GM19452 (cell line): ENCODE data around the gene FHOD3.
"Not testable (repeated sequence)": the region's sequence is repeated elsewhere in the genome, so short reads cannot be mapped to it uniquely, and the experiment has no call there.

Experiments used
- ATAC-seq: cut with Tn5 transposase; IDR thresholded peaks from one replicate; pipeline ENCODE4 v1.9.1; 2021; ENCODE audit not compliant: unreplicated experiment

Gene FHOD3

GRCh38 chr18:36762965-36763364 lies 465.5 kb downstream of the FHOD3 start:
- not testable (repeated sequence) for ATAC-seq

- ATAC-seq, result no peak
These were observed 469.3 kb downstream of the FHOD3 start for GRCh38 chr18:36766836-36767235.

DNA sequence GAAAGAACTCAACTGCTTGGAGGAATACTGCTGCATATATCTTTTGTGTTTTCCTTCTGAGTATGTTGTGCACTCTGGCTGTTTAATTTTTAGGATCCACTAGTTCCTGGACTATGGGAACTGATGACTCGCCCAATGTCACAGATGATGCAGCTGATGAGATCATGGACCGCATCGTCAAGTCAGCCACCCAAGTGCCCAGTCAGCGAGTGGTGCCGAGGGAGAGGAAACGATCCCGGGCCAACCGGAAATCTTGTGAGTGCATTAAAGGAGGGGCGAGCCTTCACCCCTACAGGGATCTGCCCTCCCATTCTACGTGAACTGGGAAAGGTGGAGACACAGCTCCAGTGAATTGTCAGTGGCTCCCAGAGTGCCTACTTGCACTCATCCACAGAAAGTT lies 471.7 kb downstream of the FHOD3 start:
- no peak for ATAC-seq

DNA sequence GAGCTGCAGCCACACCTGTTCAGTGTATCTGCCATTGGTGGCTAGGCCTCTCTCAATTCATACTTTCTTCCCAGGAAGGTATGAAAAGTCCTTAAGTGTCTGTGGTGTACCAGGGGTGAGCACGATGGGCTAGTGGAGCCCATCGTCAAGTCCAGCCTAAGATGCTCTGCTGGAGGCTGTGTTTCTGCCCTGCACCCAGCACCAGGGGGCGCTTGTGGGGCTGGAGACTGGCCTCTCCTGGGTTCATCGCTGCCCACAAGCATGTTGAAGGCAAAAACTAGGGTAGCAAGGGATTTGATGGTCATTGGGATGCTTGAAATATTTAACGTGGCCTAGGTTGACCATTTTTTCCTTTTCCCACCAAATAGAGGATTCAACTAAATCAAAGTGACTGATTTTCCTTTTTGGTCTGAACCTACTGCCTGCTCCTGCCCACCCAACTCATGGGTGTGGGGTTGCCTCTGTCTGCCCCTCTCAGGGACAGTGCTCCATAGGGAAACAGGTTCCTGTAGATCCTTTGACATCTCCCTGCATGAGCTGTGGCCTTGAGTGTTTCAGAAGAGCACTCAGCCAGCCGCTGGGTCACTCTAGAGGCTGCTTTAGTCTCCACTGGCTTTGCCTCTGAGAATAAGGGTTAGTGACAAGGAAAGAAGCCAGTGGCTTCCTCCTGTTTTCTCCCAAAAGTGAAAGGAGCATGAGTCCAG lies 472.2 kb downstream of the FHOD3 start:
- ATAC-seq, result no peak

DNA sequence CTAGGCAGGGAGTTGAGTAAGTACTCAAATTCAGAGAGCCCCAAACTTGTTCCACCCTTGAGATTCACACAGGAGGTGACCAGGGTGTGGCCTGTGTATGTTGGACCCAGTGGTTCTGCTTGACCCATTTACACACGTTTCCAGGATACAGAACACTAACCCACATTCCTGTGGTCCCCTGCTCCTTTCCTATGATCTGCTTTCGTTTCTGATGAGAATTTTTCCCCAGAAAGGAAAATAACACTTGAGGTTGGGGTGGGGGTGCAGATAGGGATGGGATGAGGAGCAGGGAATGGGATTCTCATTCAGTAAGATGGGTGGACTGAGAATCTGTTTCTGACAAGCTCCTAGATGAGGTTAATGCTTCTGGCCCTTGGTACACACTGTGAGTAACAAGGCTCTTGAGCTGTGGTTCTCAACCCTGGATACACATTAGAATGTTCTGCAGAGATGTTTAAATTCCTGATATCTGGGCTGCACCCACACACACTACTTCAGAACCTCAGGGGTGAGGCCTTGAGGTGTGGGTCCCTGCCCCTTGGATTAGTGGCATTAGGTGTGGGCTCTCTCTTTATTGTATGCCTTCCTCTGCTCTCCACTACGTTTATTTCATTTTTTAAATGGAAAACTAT lies 472.9 kb downstream of the FHOD3 start:
- ATAC-seq, result no peak

DNA sequence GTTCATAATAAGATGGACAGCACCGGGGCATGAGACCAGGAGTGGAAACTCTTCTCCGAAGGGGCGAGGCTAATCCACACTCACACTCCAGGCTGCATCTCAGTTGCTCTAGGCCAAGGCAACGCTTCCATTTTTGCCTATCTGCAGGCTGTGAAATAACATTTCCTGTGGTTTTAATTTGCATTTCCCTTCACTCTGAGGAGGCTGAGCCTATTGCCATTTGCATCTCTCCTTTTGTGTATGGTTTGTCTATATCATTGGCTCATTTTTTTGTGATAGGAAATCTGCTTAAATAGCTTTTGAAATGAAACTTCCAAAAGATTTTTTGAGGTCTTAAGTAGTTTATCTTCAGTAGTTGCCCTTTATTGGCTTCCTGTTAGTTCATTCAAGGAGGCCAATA lies 473.7 kb downstream of the FHOD3 start:
- ATAC-seq, result no peak

GRCh38 chr18:36772241-36772723 lies 474.8 kb downstream of the FHOD3 start:
- ATAC-seq, result no peak

GRCh38 chr18:36775396-36775795 lies 477.9 kb downstream of the FHOD3 start:
- ATAC-seq, result no peak

DNA sequence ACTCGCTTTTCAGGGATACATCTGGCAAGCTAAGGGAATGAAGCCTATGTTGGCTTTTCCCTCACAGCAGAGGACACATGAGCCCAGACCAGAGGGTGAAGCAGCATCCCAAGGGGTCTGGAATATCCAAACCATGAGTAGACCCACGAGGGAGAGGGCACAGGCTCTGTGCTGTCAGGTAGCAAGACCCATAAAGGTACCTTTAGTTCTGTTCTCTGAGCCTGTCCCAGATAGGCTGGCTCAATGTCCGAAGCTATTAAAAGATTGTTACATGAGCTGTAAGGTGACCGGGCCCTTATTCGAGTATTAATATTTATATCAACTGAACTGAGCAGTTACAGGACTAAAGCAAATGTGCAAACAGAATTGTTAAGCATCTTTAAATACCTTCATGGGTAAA lies 479.1 kb downstream of the FHOD3 start:
- no peak for ATAC-seq

DNA sequence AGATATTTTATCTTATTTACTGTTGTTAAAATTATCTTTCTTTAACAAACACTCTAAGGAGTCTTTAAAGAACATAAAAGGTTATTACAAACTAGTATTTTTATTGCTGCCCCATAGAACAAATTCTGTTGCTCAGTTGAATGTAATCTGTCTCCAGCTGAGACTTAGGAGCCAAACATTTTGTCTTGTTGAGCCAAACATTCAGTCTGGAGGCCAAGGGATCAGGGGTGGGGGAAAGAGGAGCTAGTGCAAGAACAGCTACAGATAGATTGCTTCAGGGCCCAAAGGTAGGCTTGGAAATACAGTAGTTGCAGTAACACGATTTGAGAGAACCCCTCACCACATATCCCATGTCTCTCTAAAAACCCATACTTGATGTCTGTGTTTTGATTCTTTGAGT lies 480.1 kb downstream of the FHOD3 start:
- no peak for ATAC-seq

GRCh38 chr18:36780748-36781147 lies 483.2 kb downstream of the FHOD3 start:
- no peak for ATAC-seq

GRCh38 chr18:36782710-36783109 lies 485.2 kb downstream of the FHOD3 start:
- ATAC-seq, result no peak

DNA sequence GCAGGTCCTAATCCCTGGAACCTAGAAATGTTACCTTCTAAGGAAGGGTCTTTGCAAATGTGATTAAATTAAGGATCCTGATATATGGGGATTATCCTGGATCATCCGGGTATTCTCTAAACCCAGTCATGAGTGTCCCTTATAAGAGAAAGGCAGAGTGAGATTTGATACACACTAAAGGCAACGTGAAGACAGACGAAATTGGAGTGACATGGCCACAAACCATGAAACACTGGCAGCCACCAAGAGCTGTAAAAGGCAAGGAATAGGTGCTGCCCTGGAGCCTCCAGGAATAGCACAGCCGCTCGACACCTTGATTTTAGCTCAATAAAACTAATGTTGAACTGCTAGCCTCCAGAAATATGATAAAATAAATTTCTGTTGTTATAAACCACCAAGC lies 486.3 kb downstream of the FHOD3 start:
- no peak for ATAC-seq

- no peak for ATAC-seq
These were observed 489.2 kb downstream of the FHOD3 start for GRCh38 chr18:36786686-36787085.

DNA sequence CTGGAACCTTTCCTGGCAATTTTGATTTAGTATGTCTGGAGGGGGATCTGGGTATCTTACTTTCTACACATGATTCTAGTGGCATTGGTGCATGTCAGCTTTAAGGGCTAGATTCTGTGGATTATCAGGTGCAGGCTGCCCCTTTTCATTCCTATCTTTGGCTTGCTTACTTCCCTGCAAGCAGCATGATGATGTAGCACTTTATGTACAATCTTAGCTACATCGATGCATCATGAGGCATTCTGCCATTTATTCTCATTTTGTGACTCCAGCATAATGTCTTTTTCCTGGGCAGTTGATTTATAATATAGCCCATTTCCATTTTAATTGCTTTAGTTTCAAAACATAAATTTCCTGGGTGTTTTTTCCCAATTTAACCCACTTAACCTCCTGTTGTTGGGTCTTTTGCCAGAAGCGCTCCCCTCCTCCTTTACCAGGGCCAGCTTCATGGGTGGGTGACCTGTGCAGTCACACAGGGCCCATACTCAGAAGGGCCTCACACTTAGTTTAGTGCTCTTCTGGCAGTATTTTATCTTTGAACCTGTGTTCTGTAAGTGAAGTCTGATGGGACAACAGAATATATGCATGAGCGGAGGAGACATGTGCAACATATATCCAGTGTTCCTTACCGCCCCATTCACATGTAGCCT lies 495.2 kb downstream of the FHOD3 start:
- ATAC-seq, result no peak

- no peak for ATAC-seq
These were observed 501.4 kb downstream of the FHOD3 start for GRCh38 chr18:36798738-36799473.

DNA sequence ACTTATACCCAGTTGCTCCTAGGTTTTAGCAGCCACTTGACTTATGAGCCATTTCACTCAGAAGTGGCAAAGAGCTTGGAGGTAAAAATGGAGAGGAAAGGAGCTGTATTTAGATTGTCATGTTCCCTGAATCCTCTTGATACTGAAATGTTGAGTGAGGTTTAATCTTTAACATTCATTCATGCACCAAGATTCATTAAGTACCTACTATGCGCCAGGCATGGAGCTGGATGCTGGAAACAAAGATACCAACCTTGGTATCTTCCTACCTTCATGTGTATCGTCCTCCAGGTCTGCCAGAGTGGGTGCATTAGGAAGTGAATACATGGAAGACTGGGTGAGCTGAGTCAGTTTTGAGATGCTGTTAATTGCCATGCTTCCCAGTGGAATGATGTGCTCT lies 507.6 kb downstream of the FHOD3 start:
- no peak for ATAC-seq

DNA sequence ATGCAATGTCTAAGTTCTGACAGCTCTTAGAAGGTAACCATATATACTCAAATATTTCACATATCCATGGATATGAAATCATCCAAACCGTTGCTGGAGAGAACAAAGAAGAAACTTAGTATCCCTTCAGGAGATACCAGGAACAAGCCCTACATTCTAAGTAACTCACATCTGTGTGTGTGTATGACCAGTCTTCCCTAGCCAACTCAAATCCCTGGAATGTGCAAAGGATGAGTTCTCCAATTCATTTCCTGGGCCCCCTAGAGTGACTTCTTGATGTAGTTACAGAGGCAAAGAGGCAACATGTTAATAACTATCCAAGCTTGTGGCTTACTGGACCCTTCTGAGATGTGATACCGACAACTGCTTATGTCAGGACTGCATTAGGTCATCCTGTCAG lies 511.2 kb downstream of the FHOD3 start:
- ATAC-seq, result no peak

- peak; percentile 98 for ATAC-seq
These were observed 512.3 kb downstream of the FHOD3 start for GRCh38 chr18:36809590-36810381.

- ATAC-seq, result no peak
These were observed 513.9 kb downstream of the FHOD3 start for GRCh38 chr18:36811430-36811829.

DNA sequence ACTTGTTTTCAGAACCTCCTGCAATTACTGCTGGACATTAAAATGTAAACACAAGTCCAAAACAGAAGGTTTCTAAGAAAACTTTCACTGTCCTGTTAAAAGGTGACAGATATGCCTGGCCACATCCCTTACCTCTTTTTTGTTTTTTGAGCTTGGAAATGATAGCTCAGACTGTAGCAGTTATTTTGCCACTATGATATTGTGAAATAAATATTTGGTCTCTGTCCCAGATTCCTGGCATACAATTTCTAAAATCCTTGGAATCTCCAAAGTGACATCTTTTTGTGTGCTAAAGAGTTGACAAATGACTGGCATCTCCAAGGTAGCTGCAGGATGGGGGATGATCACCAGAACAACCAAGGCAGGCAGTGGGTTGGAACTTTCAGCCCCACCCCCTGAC lies 514.4 kb downstream of the FHOD3 start:
- no peak for ATAC-seq
